Left lung (tissue), 10 donors: ENCODE measurements around the gene CREBBP. TPM values are rescaled to one million over a fixed set of nuclear protein-coding genes. Genes with fewer than 3 reads are reported as not detected.
A peak's percentile ranks its signal among the peaks of the same experiment; 100 is the strongest.

Experiments used
- ATAC-seq: fragments of 200-7000 bp; cut with Tn5 transposase; one replicate; pipeline ENCODE4 v1.9.1; 2020; ENCODE audit warnings: moderate library complexity
- DNase-seq, 4 donors: peaks; one replicate each; pipeline ENCODE4 v3.0.0-alpha.2; 2013 to 2020
- H3K27ac ChIP-seq, 2 donors: fragments of 200-600 bp; sonication (generic) in 1 of 2; one replicate each; pipeline versions ENCODE4 v1.5.0 to v1.8.0; 2020 to 2021
- H3K27me3 ChIP-seq, 2 donors: fragments of 200-600 bp; sonication (generic) in 1 of 2; one replicate each; pipeline versions ENCODE4 v1.5.0 to v1.8.0; 2020 to 2021
- H3K36me3 ChIP-seq, 2 donors: fragments of 200-600 bp; sonication (generic) in 1 of 2; one replicate each; pipeline versions ENCODE4 v1.5.0 to v1.8.0; 2020 to 2021
- H3K4me1 ChIP-seq, 2 donors: fragments of 200-600 bp; one replicate each; pipeline ENCODE4 v1.8.0; 2021
- H3K4me3 ChIP-seq, 2 donors: fragments of 200-600 bp; sonication (generic) in 1 of 2; one replicate each; pipeline versions ENCODE4 v1.5.0 to v1.8.0; 2020 to 2021; ENCODE audit warnings: mild to moderate bottlenecking in 1 of 2
- H3K9me3 ChIP-seq, 2 donors: fragments of 200-600 bp; sonication (generic) in 1 of 2; one replicate each; pipeline versions ENCODE4 v1.5.0 to v1.8.0; 2020 to 2021
- CTCF ChIP-seq, 2 donors: fragments of 200-600 bp; sonication (generic) in 1 of 2; IDR thresholded peaks; one replicate each; pipeline versions ENCODE4 v1.5.0 to v1.8.0; 2021; ENCODE audit warnings: antibody characterized with exemption in 2 of 2
- intact Hi-C, 2 donors: fragments of 100-400 bp; cut with DNase I; formaldehyde crosslinking; loops; one replicate each; pipeline versions ENCODE4 v1.11.2 to v1.14.2; 2022
- polyA plus RNA-seq, 6 donors: library from polyadenylated mRNA; unstranded; fragments of 120-200 nt; gene quantifications; one replicate each; pipeline ENCODE4 v1.2.1, GENCODE V29; 2013; ENCODE audit not compliant: insufficient read length in 6 of 6
- total RNA-seq, 2 donors: library from RNA; stranded (reverse); fragmentation: NEBNext Ultra II Directional; extraction: Animal tissue kit (Norgen Biotek cat#: 25700); gene quantifications; one replicate each; pipeline ENCODE4 v1.2.1, GENCODE V29; 2021
- donor health status: DM: no; HTN: yes; CAD: no.
- donor health status: DM: no; HTN: no; CAD: no.

CREBBP gene
- total and polyA plus RNA-seq, 8 donors: 48.3 to 112 (median 104) TPM

GRCh38 chr16:3797904-3798811 is 82.4 kb downstream of the CREBBP start:
- no peaks in the 10 kb centered on the region for H3K27me3 ChIP-seq
- intact Hi-C loops: loop anchor here in 1 of 2 donors (10.0 kb wide), 1 partner anchor 77 kb away; no protein-coding TSS in a partner anchor
- TF ChIP-seq CTCF (IDR thresholded peaks at IDR 0.05): no peak
- ATAC-seq (peak; percentile 65), DNase-seq (no peak)
- H3K9me3 ChIP-seq: no peaks in the 10 kb centered on the region
- H3K27ac ChIP-seq: no peak overlapping the region
- H3K4me1 ChIP-seq: peaks cover 7 to 57% of the 10 kb centered on the region in 2 donors
- H3K4me3 ChIP-seq: no peak overlapping the region
- peaks cover 0 to 3% of the 10 kb centered on the region in 2 donors for H3K36me3 ChIP-seq

GRCh38 chr16:3797473-3797872 is 83.0 kb downstream of the CREBBP start:
- ATAC-seq (no peak), DNase-seq (no peak)
- Histone ChIP-seq H3K36me3 (peaks cover 0 to 10% of the 10 kb centered on the region in 2 donors), H3K4me3 (no peak overlapping the region), H3K4me1 (peaks cover 7 to 60% of the 10 kb centered on the region in 2 donors), H3K27me3 (no peaks in the 10 kb centered on the region), H3K9me3 (no peaks in the 10 kb centered on the region), H3K27ac (no peak overlapping the region)
- TF ChIP-seq CTCF (IDR thresholded peaks at IDR 0.05): no peak
- intact Hi-C loops: loop anchor here in 1 of 2 donors (10.0 kb wide), 1 partner anchor 77 kb away; no protein-coding TSS in a partner anchor

- intact Hi-C loops: loop anchor here in 1 of 2 donors (10.0 kb wide), 1 partner anchor 82 kb away; no protein-coding TSS in a partner anchor
- H3K36me3 ChIP-seq: peaks cover 0 to 41% of the 10 kb centered on the region in 2 donors
- H3K27me3 ChIP-seq: no peaks in the 10 kb centered on the region
- no peak for TF ChIP-seq CTCF (IDR thresholded peaks at IDR 0.05)
- H3K4me1 ChIP-seq: peaks cover 7 to 26% of the 10 kb centered on the region in 2 donors
- DNase-seq (no peak), ATAC-seq (peak; percentile 44)
- H3K9me3 ChIP-seq: no peaks in the 10 kb centered on the region
- H3K4me3 ChIP-seq: no peak overlapping the region
- H3K27ac ChIP-seq: no peak overlapping the region
Measured at GRCh38 chr16:3793161-3793576, 87.3 kb downstream of the CREBBP start.

- Histone ChIP-seq H3K4me1 (peaks cover 3 to 20% of the 10 kb centered on the region in 2 donors), H3K9me3 (no peaks in the 10 kb centered on the region), H3K27me3 (no peaks in the 10 kb centered on the region), H3K36me3 (peaks cover 0 to 47% of the 10 kb centered on the region in 2 donors), H3K4me3 (no peak overlapping the region), H3K27ac (no peak overlapping the region)
- intact Hi-C loops: loop anchor here in 1 of 2 donors (10.0 kb wide), 1 partner anchor 82 kb away; no protein-coding TSS in a partner anchor
- ATAC-seq (no peak), DNase-seq (no peak)
- TF ChIP-seq CTCF (IDR thresholded peaks at IDR 0.05): no peak
Measured at GRCh38 chr16:3792472-3793012, 88.0 kb downstream of the CREBBP start.

GRCh38 chr16:3791701-3792100 is 88.8 kb downstream of the CREBBP start:
- intact Hi-C loops: loop anchor here in 1 of 2 donors (10.0 kb wide), 1 partner anchor 83 kb away; no protein-coding TSS in a partner anchor
- H3K9me3 ChIP-seq: no peaks in the 10 kb centered on the region
- H3K27ac ChIP-seq: no peak overlapping the region
- no peaks in the 10 kb centered on the region for H3K27me3 ChIP-seq
- no peak for TF ChIP-seq CTCF (IDR thresholded peaks at IDR 0.05)
- no peak for ATAC-seq
- H3K4me3 ChIP-seq: no peak overlapping the region
- DNase-seq: no peak
- peaks cover 0 to 14% of the 10 kb centered on the region in 2 donors for H3K4me1 ChIP-seq
- peaks cover 0 to 55% of the 10 kb centered on the region in 2 donors for H3K36me3 ChIP-seq
